ENCODE results near the gene ULK4.

Gene ULK4

GRCh38 chr3:41523897-41524296 is 438.0 kb downstream of the ULK4 start:
- no peak for DNase-seq
- intact Hi-C loops (cut with DNase I) = no loop called here

- intact Hi-C loops (cut with DNase I) = no loop called here
- DNase-seq = no peak
Measured at GRCh38 chr3:41522612-41523011, 439.3 kb downstream of the ULK4 start.

GRCh38 chr3:41521010-41521655 is 440.8 kb downstream of the ULK4 start:
- DNase-seq = no peak
- intact Hi-C loops (cut with DNase I) = no loop called here

- no peak for DNase-seq
- intact Hi-C loops (cut with DNase I) = no loop called here
Measured at GRCh38 chr3:41519746-41520145, 442.2 kb downstream of the ULK4 start.

GRCh38 chr3:41518626-41519025 is 443.3 kb downstream of the ULK4 start:
- DNase-seq = no peak
- intact Hi-C loops (cut with DNase I) = no loop called here

- intact Hi-C loops (cut with DNase I) = no loop called here
- DNase-seq = no peak
Measured at GRCh38 chr3:41508063-41508696, 453.7 kb downstream of the ULK4 start.

- intact Hi-C loops (cut with DNase I) = no loop called here
- DNase-seq = no peak
Measured at GRCh38 chr3:41507336-41508062, 454.4 kb downstream of the ULK4 start.

GRCh38 chr3:41503998-41504623 is 457.8 kb downstream of the ULK4 start:
- DNase-seq = no peak
- intact Hi-C loops (cut with DNase I) = no loop called here

- no peak for DNase-seq
Measured at GRCh38 chr3:41502481-41502880, 459.4 kb downstream of the ULK4 start.

GRCh38 chr3:41502023-41502422 is 459.9 kb downstream of the ULK4 start:
- intact Hi-C loops (cut with DNase I) = no loop called here
- DNase-seq = no peak

More at GRCh38 chr3:41502481-41502880, 459.4 kb downstream of the ULK4 start:
- intact Hi-C loops (cut with DNase I) = no loop called here

GRCh38 chr3:41498847-41499246 is 463.1 kb downstream of the ULK4 start:
- intact Hi-C loops (cut with DNase I) = no loop called here
- DNase-seq = no peak

GRCh38 chr3:41490360-41490759 is 471.5 kb downstream of the ULK4 start:
- intact Hi-C loops (cut with DNase I) = no loop called here
- no peak for DNase-seq

- intact Hi-C loops (cut with DNase I) = no loop called here
- DNase-seq = no peak
Measured at GRCh38 chr3:41489231-41489630, 472.7 kb downstream of the ULK4 start.

GRCh38 chr3:41488501-41488900 is 473.4 kb downstream of the ULK4 start:
- intact Hi-C loops (cut with DNase I) = no loop called here
- DNase-seq = no peak

GRCh38 chr3:41485484-41485883 is 476.4 kb downstream of the ULK4 start:
- DNase-seq = no peak
- intact Hi-C loops (cut with DNase I) = no loop called here

- no peak for DNase-seq
- intact Hi-C loops (cut with DNase I) = no loop called here
Measured at GRCh38 chr3:41482134-41482533, 479.8 kb downstream of the ULK4 start.

GRCh38 chr3:41478278-41478677 is 483.6 kb downstream of the ULK4 start:
- intact Hi-C loops (cut with DNase I) = no loop called here

GRCh38 chr3:41477399-41478014 is 484.4 kb downstream of the ULK4 start:
- DNase-seq = no peak
- intact Hi-C loops (cut with DNase I) = no loop called here

More at GRCh38 chr3:41478278-41478677, 483.6 kb downstream of the ULK4 start:
- no peak for DNase-seq

GRCh38 chr3:41469083-41469482 is 492.8 kb downstream of the ULK4 start:
- intact Hi-C loops (cut with DNase I) = no loop called here
- DNase-seq = no peak

GRCh38 chr3:41467481-41467880 is 494.4 kb downstream of the ULK4 start:
- no peak for DNase-seq
- intact Hi-C loops (cut with DNase I) = no loop called here

- intact Hi-C loops (cut with DNase I) = no loop called here
- no peak for DNase-seq
Measured at GRCh38 chr3:41464858-41465257, 497.0 kb downstream of the ULK4 start.

Data from posterior cingulate gyrus (tissue), 11 donors.